WTC11 (cell line): ENCODE results near the gene USP17L30. TPM values are rescaled to one million over a fixed set of nuclear protein-coding genes. Genes with fewer than 3 reads are reported as not detected.

Experiments
- ATF1 ChIP-seq: sonication (generic); formaldehyde crosslinking; IDR thresholded peaks from 2 replicates; pipeline ENCODE4 v1.8.1; 2023; ENCODE audit warnings: mild to moderate bottlenecking, moderate library complexity, missing genetic modification reagents
- ATF2 ChIP-seq: sonication (generic); formaldehyde crosslinking; IDR thresholded peaks from 2 replicates; pipeline ENCODE4 v1.8.1; 2022; ENCODE audit warnings: low read depth, missing genetic modification reagents, borderline replicate concordance
- ESRRA ChIP-seq: sonication (generic); formaldehyde crosslinking; IDR thresholded peaks from 2 replicates; pipeline ENCODE4 v1.8.1; 2022; ENCODE audit warnings: mild to moderate bottlenecking, missing genetic modification reagents, borderline replicate concordance
- GRHL2 ChIP-seq: fragments of 250-450 bp; sonication (Bioruptor Pico); IDR thresholded peaks from 2 replicates; pipeline ENCODE4 v1.8.0; 2022; ENCODE audit warnings: mild to moderate bottlenecking, moderate library complexity; ENCODE audit not compliant: insufficient replicate concordance, severe bottlenecking
- KAT7 ChIP-seq: sonication (generic); formaldehyde crosslinking; IDR thresholded peaks from 2 replicates; pipeline ENCODE4 v1.8.1; 2023; ENCODE audit warnings: missing genetic modification reagents, mild to moderate bottlenecking, borderline replicate concordance
- MYBL2 ChIP-seq: sonication (generic); formaldehyde crosslinking; IDR thresholded peaks from 2 replicates; pipeline ENCODE4 v1.8.1; 2023; ENCODE audit warnings: mild to moderate bottlenecking, moderate library complexity, missing genetic modification reagents
- NR1H2 ChIP-seq: sonication (generic); formaldehyde crosslinking; IDR thresholded peaks from 2 replicates; pipeline ENCODE4 v1.9.0; 2021; ENCODE audit warnings: mild to moderate bottlenecking, moderate library complexity, missing genetic modification reagents
- NR2C2 ChIP-seq: sonication (generic); formaldehyde crosslinking; IDR thresholded peaks from 2 replicates; pipeline ENCODE4 v1.8.0; 2022; ENCODE audit warnings: mild to moderate bottlenecking, missing genetic modification reagents
- SOX15 ChIP-seq: fragments of 250-450 bp; sonication (Bioruptor Pico); IDR thresholded peaks from 2 replicates; pipeline ENCODE4 v1.9.0; 2021; ENCODE audit warnings: mild to moderate bottlenecking
- TEAD4 ChIP-seq: sonication (generic); formaldehyde crosslinking; IDR thresholded peaks from 2 replicates; pipeline ENCODE4 v1.8.0; 2022; ENCODE audit warnings: mild to moderate bottlenecking, missing genetic modification reagents
- ZNF281 ChIP-seq: sonication (generic); formaldehyde crosslinking; IDR thresholded peaks from 2 replicates; pipeline ENCODE4 v1.8.0; 2023; ENCODE audit warnings: mild to moderate bottlenecking, missing genetic modification reagents
- total RNA-seq: library from RNA; stranded (reverse); gene quantifications from 3 replicates; pipeline ENCODE4 v1.2.3, GENCODE V29; 2021
- TF ChIP-seq, protein P1 (sequence below): sonication (generic); formaldehyde crosslinking; IDR thresholded peaks from 2 replicates; pipeline ENCODE4 v1.8.1; 2023; ENCODE audit warnings: mild to moderate bottlenecking, missing genetic modification reagents, borderline replicate concordance
- TF ChIP-seq, protein P2 (sequence below): sonication (generic); formaldehyde crosslinking; IDR thresholded peaks from 2 replicates; pipeline ENCODE4 v1.8.0; 2022; ENCODE audit warnings: missing genetic modification reagents
- TF ChIP-seq, protein P3 (sequence below): sonication (generic); formaldehyde crosslinking; IDR thresholded peaks from 2 replicates; pipeline ENCODE4 v1.8.0; 2022; ENCODE audit warnings: mild to moderate bottlenecking, missing genetic modification reagents
- TF ChIP-seq, protein P4 (sequence below): sonication (generic); formaldehyde crosslinking; IDR thresholded peaks from 2 replicates; pipeline ENCODE4 v1.8.1; 2022; ENCODE audit warnings: low read depth, mild to moderate bottlenecking, moderate library complexity, missing genetic modification reagents, borderline replicate concordance
- TF ChIP-seq, protein P5 (sequence below): sonication (generic); formaldehyde crosslinking; IDR thresholded peaks from 2 replicates; pipeline ENCODE4 v1.8.1; 2023; ENCODE audit warnings: mild to moderate bottlenecking, missing genetic modification reagents, moderate library complexity

USP17L30 gene
- total RNA-seq, 1 experiment from 2014 or later: not detected

DNA sequence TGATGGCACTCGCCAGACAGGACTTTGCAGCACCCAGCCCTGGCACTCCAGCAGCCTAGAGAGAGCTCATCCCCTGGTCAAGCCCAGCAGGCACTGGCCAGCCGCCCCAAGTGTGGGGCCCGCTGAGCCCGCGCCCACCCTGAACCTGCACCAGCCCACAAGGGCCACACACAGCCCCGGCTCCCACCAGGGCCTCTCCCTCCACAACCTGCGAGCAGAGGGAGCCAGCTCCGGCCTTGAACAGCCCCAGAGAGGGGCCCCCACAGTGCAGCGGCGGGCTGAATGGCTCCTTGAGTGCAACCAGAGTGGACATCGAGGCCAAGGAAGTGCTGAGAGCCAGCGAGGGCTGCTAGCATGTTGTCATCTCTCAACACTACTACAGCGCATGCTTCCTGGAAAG, 46.9 kb downstream of the USP17L30 start (continued):
- TF ChIP-seq ZNF281 (no peak), MYBL2 (CRISPR knock-in tag) (no peak), KAT7 (CRISPR knock-in tag) (no peak), ATF1 (CRISPR knock-in tag) (no peak), NR2C2 (no peak), NR1H2 (no peak), GRHL2 (CRISPR knock-in tag) (no peak), ESRRA (no peak), ATF2 (CRISPR knock-in tag) (no peak), SOX15 (CRISPR knock-in tag) (no peak), TEAD4 (CRISPR knock-in tag) (no peak)
- TF ChIP-seq, protein P1, sequence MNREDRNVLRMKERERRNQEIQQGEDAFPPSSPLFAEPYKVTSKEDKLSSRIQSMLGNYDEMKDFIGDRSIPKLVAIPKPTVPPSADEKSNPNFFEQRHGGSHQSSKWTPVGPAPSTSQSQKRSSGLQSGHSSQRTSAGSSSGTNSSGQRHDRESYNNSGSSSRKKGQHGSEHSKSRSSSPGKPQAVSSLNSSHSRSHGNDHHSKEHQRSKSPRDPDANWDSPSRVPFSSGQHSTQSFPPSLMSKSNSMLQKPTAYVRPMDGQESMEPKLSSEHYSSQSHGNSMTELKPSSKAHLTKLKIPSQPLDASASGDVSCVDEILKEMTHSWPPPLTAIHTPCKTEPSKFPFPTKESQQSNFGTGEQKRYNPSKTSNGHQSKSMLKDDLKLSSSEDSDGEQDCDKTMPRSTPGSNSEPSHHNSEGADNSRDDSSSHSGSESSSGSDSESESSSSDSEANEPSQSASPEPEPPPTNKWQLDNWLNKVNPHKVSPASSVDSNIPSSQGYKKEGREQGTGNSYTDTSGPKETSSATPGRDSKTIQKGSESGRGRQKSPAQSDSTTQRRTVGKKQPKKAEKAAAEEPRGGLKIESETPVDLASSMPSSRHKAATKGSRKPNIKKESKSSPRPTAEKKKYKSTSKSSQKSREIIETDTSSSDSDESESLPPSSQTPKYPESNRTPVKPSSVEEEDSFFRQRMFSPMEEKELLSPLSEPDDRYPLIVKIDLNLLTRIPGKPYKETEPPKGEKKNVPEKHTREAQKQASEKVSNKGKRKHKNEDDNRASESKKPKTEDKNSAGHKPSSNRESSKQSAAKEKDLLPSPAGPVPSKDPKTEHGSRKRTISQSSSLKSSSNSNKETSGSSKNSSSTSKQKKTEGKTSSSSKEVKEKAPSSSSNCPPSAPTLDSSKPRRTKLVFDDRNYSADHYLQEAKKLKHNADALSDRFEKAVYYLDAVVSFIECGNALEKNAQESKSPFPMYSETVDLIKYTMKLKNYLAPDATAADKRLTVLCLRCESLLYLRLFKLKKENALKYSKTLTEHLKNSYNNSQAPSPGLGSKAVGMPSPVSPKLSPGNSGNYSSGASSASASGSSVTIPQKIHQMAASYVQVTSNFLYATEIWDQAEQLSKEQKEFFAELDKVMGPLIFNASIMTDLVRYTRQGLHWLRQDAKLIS (CRISPR knock-in tag): no peak
- TF ChIP-seq, protein P2, sequence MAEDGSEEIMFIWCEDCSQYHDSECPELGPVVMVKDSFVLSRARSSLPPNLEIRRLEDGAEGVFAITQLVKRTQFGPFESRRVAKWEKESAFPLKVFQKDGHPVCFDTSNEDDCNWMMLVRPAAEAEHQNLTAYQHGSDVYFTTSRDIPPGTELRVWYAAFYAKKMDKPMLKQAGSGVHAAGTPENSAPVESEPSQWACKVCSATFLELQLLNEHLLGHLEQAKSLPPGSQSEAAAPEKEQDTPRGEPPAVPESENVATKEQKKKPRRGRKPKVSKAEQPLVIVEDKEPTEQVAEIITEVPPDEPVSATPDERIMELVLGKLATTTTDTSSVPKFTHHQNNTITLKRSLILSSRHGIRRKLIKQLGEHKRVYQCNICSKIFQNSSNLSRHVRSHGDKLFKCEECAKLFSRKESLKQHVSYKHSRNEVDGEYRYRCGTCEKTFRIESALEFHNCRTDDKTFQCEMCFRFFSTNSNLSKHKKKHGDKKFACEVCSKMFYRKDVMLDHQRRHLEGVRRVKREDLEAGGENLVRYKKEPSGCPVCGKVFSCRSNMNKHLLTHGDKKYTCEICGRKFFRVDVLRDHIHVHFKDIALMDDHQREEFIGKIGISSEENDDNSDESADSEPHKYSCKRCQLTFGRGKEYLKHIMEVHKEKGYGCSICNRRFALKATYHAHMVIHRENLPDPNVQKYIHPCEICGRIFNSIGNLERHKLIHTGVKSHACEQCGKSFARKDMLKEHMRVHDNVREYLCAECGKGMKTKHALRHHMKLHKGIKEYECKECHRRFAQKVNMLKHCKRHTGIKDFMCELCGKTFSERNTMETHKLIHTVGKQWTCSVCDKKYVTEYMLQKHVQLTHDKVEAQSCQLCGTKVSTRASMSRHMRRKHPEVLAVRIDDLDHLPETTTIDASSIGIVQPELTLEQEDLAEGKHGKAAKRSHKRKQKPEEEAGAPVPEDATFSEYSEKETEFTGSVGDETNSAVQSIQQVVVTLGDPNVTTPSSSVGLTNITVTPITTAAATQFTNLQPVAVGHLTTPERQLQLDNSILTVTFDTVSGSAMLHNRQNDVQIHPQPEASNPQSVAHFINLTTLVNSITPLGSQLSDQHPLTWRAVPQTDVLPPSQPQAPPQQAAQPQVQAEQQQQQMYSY (CRISPR knock-in tag): no peak
- TF ChIP-seq, protein P3, sequence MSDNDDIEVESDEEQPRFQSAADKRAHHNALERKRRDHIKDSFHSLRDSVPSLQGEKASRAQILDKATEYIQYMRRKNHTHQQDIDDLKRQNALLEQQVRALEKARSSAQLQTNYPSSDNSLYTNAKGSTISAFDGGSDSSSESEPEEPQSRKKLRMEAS (CRISPR knock-in tag): no peak
- TF ChIP-seq, protein P4, sequence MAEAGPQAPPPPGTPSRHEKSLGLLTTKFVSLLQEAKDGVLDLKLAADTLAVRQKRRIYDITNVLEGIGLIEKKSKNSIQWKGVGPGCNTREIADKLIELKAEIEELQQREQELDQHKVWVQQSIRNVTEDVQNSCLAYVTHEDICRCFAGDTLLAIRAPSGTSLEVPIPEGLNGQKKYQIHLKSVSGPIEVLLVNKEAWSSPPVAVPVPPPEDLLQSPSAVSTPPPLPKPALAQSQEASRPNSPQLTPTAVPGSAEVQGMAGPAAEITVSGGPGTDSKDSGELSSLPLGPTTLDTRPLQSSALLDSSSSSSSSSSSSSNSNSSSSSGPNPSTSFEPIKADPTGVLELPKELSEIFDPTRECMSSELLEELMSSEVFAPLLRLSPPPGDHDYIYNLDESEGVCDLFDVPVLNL (CRISPR knock-in tag): no peak
- TF ChIP-seq, protein P5, sequence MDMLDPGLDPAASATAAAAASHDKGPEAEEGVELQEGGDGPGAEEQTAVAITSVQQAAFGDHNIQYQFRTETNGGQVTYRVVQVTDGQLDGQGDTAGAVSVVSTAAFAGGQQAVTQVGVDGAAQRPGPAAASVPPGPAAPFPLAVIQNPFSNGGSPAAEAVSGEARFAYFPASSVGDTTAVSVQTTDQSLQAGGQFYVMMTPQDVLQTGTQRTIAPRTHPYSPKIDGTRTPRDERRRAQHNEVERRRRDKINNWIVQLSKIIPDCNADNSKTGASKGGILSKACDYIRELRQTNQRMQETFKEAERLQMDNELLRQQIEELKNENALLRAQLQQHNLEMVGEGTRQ (CRISPR knock-in tag): no peak

Other genes starting within 250 kb of the USP17L30 start
- gene FAM90A26, start 192.7 kb upstream of the USP17L30 start, total RNA-seq: 0.09 to 0.11 TPM in 2 of 3 replicates, not detected in the other
- not detected in 3 replicates for gene USP17L10, start 152.5 kb upstream of the USP17L30 start, total RNA-seq
- not detected in 3 replicates for gene USP17L11, start 147.7 kb upstream of the USP17L30 start, total RNA-seq
- not detected in 3 replicates for gene USP17L12, start 143.0 kb upstream of the USP17L30 start, total RNA-seq
- gene USP17L13, start 138.2 kb upstream of the USP17L30 start, total RNA-seq: not detected in 3 replicates
- not detected in 3 replicates for gene USP17L15, start 128.7 kb upstream of the USP17L30 start, total RNA-seq
- gene USP17L17, start 119.2 kb upstream of the USP17L30 start, total RNA-seq: not detected in 3 replicates
- not detected in 3 replicates for gene USP17L18, start 114.5 kb upstream of the USP17L30 start, total RNA-seq
- not detected in 3 replicates for gene USP17L19, start 109.8 kb upstream of the USP17L30 start, total RNA-seq
- gene USP17L20, start 105.0 kb upstream of the USP17L30 start, total RNA-seq: not detected in 3 replicates
- gene USP17L21, start 100.3 kb upstream of the USP17L30 start, total RNA-seq: not detected in 3 replicates
- not detected in 3 replicates for gene USP17L22, start 95.5 kb upstream of the USP17L30 start, total RNA-seq
- gene USP17L24, start 38.0 kb upstream of the USP17L30 start, total RNA-seq: not detected in 3 replicates
- not detected in 3 replicates for gene USP17L25, start 33.2 kb upstream of the USP17L30 start, total RNA-seq
- not detected in 3 replicates for gene USP17L26, start 28.5 kb upstream of the USP17L30 start, total RNA-seq
- gene USP17L5, start 23.7 kb upstream of the USP17L30 start, total RNA-seq: not detected in 3 replicates
- gene USP17L27, start 19.0 kb upstream of the USP17L30 start, total RNA-seq: not detected in 3 replicates
- gene USP17L28, start 14.2 kb upstream of the USP17L30 start, total RNA-seq: not detected in 3 replicates
- not detected in 3 replicates for gene USP17L29, start 9.5 kb upstream of the USP17L30 start, total RNA-seq
- not detected in 3 replicates for gene DEFB131A, start 81.3 kb downstream of the USP17L30 start, total RNA-seq